HG03045 (cell line): ENCODE results near the gene NOP53.
"Not testable (repeated sequence)": the region's sequence is repeated elsewhere in the genome, so short reads cannot be mapped to it uniquely, and the experiment has no call there.

Experiments
- ATAC-seq: cut with Tn5 transposase; IDR thresholded peaks from one replicate; pipeline ENCODE4 v1.9.1; 2021; ENCODE audit warnings: mild to moderate bottlenecking, moderate library complexity; ENCODE audit not compliant: unreplicated experiment

NOP53 gene

GRCh38 chr19:47745010-47745901 lies at the start of gene NOP53:
NOP53 (plus strand) TSS chr19:47745546; CDS start chr19:47745560, 14 bp downstream.
- peak; percentile 70 for ATAC-seq

GRCh38 chr19:47696635-47697034 lies 48.7 kb upstream of the NOP53 start:
- ATAC-seq, result no peak

GRCh38 chr19:47697863-47698609 lies 47.3 kb upstream of the NOP53 start:
- ATAC-seq, result no peak

GRCh38 chr19:47698631-47699359 lies 46.6 kb upstream of the NOP53 start:
- no peak for ATAC-seq

GRCh38 chr19:47699360-47699917 lies 45.9 kb upstream of the NOP53 start:
- no peak for ATAC-seq

- no peak for ATAC-seq
Measured at GRCh38 chr19:47700934-47701716, 44.2 kb upstream of the NOP53 start.

- ATAC-seq, result no peak
Measured at GRCh38 chr19:47701717-47702552, 43.4 kb upstream of the NOP53 start.

GRCh38 chr19:47702671-47703070 lies 42.7 kb upstream of the NOP53 start:
- ATAC-seq, result no peak

GRCh38 chr19:47703301-47703700 lies 42.0 kb upstream of the NOP53 start:
- no peak for ATAC-seq

GRCh38 chr19:47704024-47704423 lies 41.3 kb upstream of the NOP53 start:
- ATAC-seq, result no peak

- ATAC-seq, result no peak
Measured at GRCh38 chr19:47704656-47705055, 40.7 kb upstream of the NOP53 start.

GRCh38 chr19:47707135-47707925 lies 38.0 kb upstream of the NOP53 start:
- ATAC-seq, result no peak

- ATAC-seq, result no peak
Measured at GRCh38 chr19:47711652-47712242, 33.6 kb upstream of the NOP53 start.

- ATAC-seq, result no peak
Measured at GRCh38 chr19:47713046-47714021, 32.0 kb upstream of the NOP53 start, which contains the start of gene EHD2. EHD2 (plus strand) TSS chr19:47713422; CDS start chr19:47716613, 3,191 bp downstream.

- ATAC-seq, result no peak
Measured at GRCh38 chr19:47714339-47714738, 31.0 kb upstream of the NOP53 start.

GRCh38 chr19:47714855-47715254 lies 30.5 kb upstream of the NOP53 start:
- not testable (repeated sequence) for ATAC-seq
